DOHH2 (cell line): Measurements from ENCODE around the gene USP2.

ENCODE experiments used
- EZH2phosphoT487 ChIP-seq: fragments of 200-600 bp; sonication (generic); IDR thresholded peaks from 2 replicates; pipeline ENCODE4 v1.6.1; 2017; ENCODE audit warnings: borderline replicate concordance, mild to moderate bottlenecking, antibody characterized with exemption, low read length, moderate library complexity, mixed read lengths
- TF ChIP-seq, protein P1 (sequence below): fragments of 200-600 bp; sonication (generic); IDR thresholded peaks from one replicate; pipeline ENCODE4 v1.5.1; 2014; ENCODE audit warnings: antibody characterized with exemption, mild to moderate bottlenecking, low read depth, low read length; ENCODE audit not compliant: poor library complexity, severe bottlenecking

DNA sequence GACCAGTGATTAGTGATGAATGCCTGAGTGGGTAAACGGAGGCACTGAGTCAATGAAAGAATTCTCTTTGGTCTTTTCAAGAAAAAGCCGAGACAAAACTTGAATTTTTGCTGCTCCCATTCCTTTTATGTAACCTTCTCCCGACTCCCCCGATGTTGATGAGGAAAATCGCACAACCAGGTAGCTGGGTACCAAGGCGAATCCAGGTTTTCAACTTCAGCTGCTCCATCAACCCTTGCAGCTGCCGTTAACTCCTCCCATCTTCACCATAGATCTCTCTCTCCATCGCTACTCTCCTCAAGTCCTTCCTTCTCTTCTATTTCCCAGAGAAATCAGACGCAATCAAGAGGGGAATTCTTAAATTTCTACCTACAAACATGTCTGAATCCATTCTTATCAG is 611 bp upstream of the USP2 start:
- TF ChIP-seq, protein P1, sequence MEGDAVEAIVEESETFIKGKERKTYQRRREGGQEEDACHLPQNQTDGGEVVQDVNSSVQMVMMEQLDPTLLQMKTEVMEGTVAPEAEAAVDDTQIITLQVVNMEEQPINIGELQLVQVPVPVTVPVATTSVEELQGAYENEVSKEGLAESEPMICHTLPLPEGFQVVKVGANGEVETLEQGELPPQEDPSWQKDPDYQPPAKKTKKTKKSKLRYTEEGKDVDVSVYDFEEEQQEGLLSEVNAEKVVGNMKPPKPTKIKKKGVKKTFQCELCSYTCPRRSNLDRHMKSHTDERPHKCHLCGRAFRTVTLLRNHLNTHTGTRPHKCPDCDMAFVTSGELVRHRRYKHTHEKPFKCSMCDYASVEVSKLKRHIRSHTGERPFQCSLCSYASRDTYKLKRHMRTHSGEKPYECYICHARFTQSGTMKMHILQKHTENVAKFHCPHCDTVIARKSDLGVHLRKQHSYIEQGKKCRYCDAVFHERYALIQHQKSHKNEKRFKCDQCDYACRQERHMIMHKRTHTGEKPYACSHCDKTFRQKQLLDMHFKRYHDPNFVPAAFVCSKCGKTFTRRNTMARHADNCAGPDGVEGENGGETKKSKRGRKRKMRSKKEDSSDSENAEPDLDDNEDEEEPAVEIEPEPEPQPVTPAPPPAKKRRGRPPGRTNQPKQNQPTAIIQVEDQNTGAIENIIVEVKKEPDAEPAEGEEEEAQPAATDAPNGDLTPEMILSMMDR: no peak
- no peak for TF ChIP-seq EZH2phosphoT487
